T follicular helper cell (primary cell): Measurements from ENCODE around the gene MOAP1.
"Not testable (repeated sequence)": the region's sequence is repeated elsewhere in the genome, so short reads cannot be mapped to it uniquely, and the experiment has no call there.

Source experiments
- DNase-seq: peaks from one replicate; pipeline ENCODE4 v3.0.0-alpha.2; 2020; ENCODE audit warnings: low read depth

MOAP1 gene

GRCh38 chr14:93146119-93146518, 38.6 kb downstream of the MOAP1 start:
- no peak for DNase-seq

GRCh38 chr14:93142854-93143652, 41.6 kb downstream of the MOAP1 start:
- no peak for DNase-seq

GRCh38 chr14:93137864-93138263, 46.8 kb downstream of the MOAP1 start:
- no peak for DNase-seq

GRCh38 chr14:93136508-93136907, 48.2 kb downstream of the MOAP1 start:
- not testable (repeated sequence) for DNase-seq

- no peak for DNase-seq
Observed at GRCh38 chr14:93136009-93136408, 48.7 kb downstream of the MOAP1 start.

GRCh38 chr14:93135399-93135798, 49.3 kb downstream of the MOAP1 start:
- no peak for DNase-seq

- DNase-seq, result no peak
Observed at GRCh38 chr14:93133464-93133863, 51.2 kb downstream of the MOAP1 start.

GRCh38 chr14:93132472-93133065, 52.1 kb downstream of the MOAP1 start:
- DNase-seq, result no peak
